Right lobe of liver (tissue), 6 donors: ENCODE measurements around the gene COL23A1. TPM values are rescaled to one million over a fixed set of nuclear protein-coding genes. Genes with fewer than 3 reads are reported as not detected.

Experiments used
- ATAC-seq, 4 donors: fragments of 200-7000 bp; cut with Tn5 transposase; one replicate each; pipeline ENCODE4 v1.9.1; 2020; ENCODE audit warnings: mild to moderate bottlenecking in 4 of 4, moderate library complexity in 4 of 4
- DNase-seq, 3 donors: peaks; one replicate each; pipeline ENCODE4 v3.0.0-alpha.2; 2020
- H3K27ac ChIP-seq, 3 donors: fragments of 200-600 bp; one replicate each; pipeline ENCODE4 v1.8.0; 2022
- H3K27me3 ChIP-seq, 2 donors: fragments of 200-600 bp; one replicate each; pipeline ENCODE4 v1.8.0; 2022
- H3K36me3 ChIP-seq, 4 donors: fragments of 200-600 bp; sonication (generic) in 1 of 4; one replicate each; pipeline versions ENCODE4 v1.5.1 to v1.8.0; 2017 to 2022; ENCODE audit warnings: control low read depth in 1 of 4
- H3K4me1 ChIP-seq, 4 donors: fragments of 200-600 bp; sonication (generic) in 1 of 4; one replicate each; pipeline versions ENCODE4 v1.5.1 to v1.8.0; 2017 to 2022; ENCODE audit warnings: control low read depth in 1 of 4
- H3K4me3 ChIP-seq, 3 donors: fragments of 200-600 bp; one replicate each; pipeline ENCODE4 v1.8.0; 2022
- H3K9me3 ChIP-seq, 4 donors: fragments of 200-600 bp; sonication (generic) in 1 of 4; one replicate each; pipeline versions ENCODE4 v1.5.1 to v1.8.0; 2017 to 2022; ENCODE audit warnings: control low read depth in 1 of 4
- CTCF ChIP-seq, 4 donors: fragments of 200-600 bp in 3 of 4; fragments of 450-650 bp in 1 of 4; IDR thresholded peaks; one replicate each; pipeline versions ENCODE4 v1.5.1 to v1.8.0; 2016 to 2022; ENCODE audit warnings: antibody characterized with exemption in 4 of 4, mild to moderate bottlenecking in 2 of 4
- POLR2A ChIP-seq: fragments of 450-650 bp; IDR thresholded peaks from one replicate; pipeline ENCODE4 v1.6.1; 2017; ENCODE audit warnings: antibody characterized with exemption, mild to moderate bottlenecking
- WGBS: methylation state at CpG from one replicate; pipeline ENCODE4 v1.1.6; 2018; ENCODE audit warnings: low coverage, low lambda C conversion rate; ENCODE audit not compliant: insufficient coverage; ENCODE audit errors: missing lambda C conversion rate; 5-methylcytosine and 5-hydroxymethylcytosine counted together
- intact Hi-C, 2 donors: fragments of 100-400 bp; cut with DNase I; formaldehyde crosslinking; loops; one replicate each; pipeline versions ENCODE4 v1.11.2 to v1.14.1; 2022
- total RNA-seq, 6 experiments: library from RNA; depleted of rRNA in 2 of 6; stranded (reverse); fragments of >200 nt in 2 of 6; fragmentation: NEBNext Ultra II Directional in 3 of 6; extraction: Animal tissue kit (Norgen Biotek cat#: 25700) in 3 of 6; gene quantifications; one replicate each; pipeline versions ENCODE4 v1.1.0 to v1.2.4, GENCODE V29; 2016 to 2023
- donor health status: DM: no; HTN: yes; CAD: no.
- donor health status: DM: no; HTN: no; CAD: no.
- donor health status: DM: no; HTN: no; CAD: no.
- donor health status: DM: no; HTN: yes; CAD: no.
- donor health status: DM: no; HTN: yes; CAD: no.

Gene COL23A1
- total RNA-seq, 6 experiments from 2014 or later, result 0.25 to 1.2 (median 0.50) TPM

GRCh38 chr5:178247481-178248456, 342.4 kb downstream of the COL23A1 start:
- DNase-seq (no peak), ATAC-seq (no peak)
- no peaks in the 10 kb centered on the region for H3K36me3 ChIP-seq
- no peak overlapping the region for H3K27ac ChIP-seq
- H3K4me1 ChIP-seq, result peaks cover 0 to 10% (median 3%) of the 10 kb centered on the region in 4 donors
- TF ChIP-seq POLR2A (no peak), CTCF (IDR thresholded peaks at IDR 0.05) (no peak)
- no peaks in the 10 kb centered on the region for H3K9me3 ChIP-seq
- no peak overlapping the region for H3K4me3 ChIP-seq
- 85% methylated on average over 4 of the region's 24 CpGs for whole genome bisulfite sequencing
- no peaks in the 10 kb centered on the region for H3K27me3 ChIP-seq
- intact Hi-C loops, result no loop called here

GRCh38 chr5:178246624-178247279, 343.4 kb downstream of the COL23A1 start:
- H3K9me3 ChIP-seq, result no peaks in the 10 kb centered on the region
- H3K4me3 ChIP-seq, result no peak overlapping the region
- intact Hi-C loops, result no loop called here
- WGBS, result 85% methylated on average over 10 of the region's 15 CpGs
- H3K36me3 ChIP-seq, result no peaks in the 10 kb centered on the region
- TF ChIP-seq POLR2A (no peak), CTCF (IDR thresholded peaks at IDR 0.05) (no peak)
- H3K27ac ChIP-seq, result no peak overlapping the region
- ATAC-seq (no peak), DNase-seq (no peak)
- peaks cover 0 to 10% (median 3%) of the 10 kb centered on the region in 4 donors for H3K4me1 ChIP-seq
- H3K27me3 ChIP-seq, result no peaks in the 10 kb centered on the region

GRCh38 chr5:178245389-178245788, 344.8 kb downstream of the COL23A1 start:
- intact Hi-C loops, result no loop called here
- no peak for TF ChIP-seq POLR2A
- peaks cover 0 to 13% (median 5%) of the 10 kb centered on the region in 4 donors for H3K4me1 ChIP-seq
- no peak overlapping the region for H3K27ac ChIP-seq
- 67% methylated on average over 2 of the region's 2 CpGs for WGBS
- H3K9me3 ChIP-seq, result no peaks in the 10 kb centered on the region
- ATAC-seq (no peak), DNase-seq (no peak)
- no peaks in the 10 kb centered on the region for H3K27me3 ChIP-seq
- no peak overlapping the region for H3K4me3 ChIP-seq
- H3K36me3 ChIP-seq, result no peaks in the 10 kb centered on the region

- DNase-seq, result no peak
- no peaks in the 10 kb centered on the region for H3K27me3 ChIP-seq
- H3K9me3 ChIP-seq, result no peaks in the 10 kb centered on the region
- TF ChIP-seq CTCF (IDR thresholded peaks at IDR 0.05), result no peak
- TF ChIP-seq POLR2A, result no peak
- ATAC-seq, result no peak
- no peaks in the 10 kb centered on the region for H3K36me3 ChIP-seq
- intact Hi-C loops, result no loop called here
- peaks cover 0 to 17% (median 7%) of the 10 kb centered on the region in 4 donors for H3K4me1 ChIP-seq
- H3K27ac ChIP-seq, result no peak overlapping the region
- H3K4me3 ChIP-seq, result no peak overlapping the region
- WGBS, result no CpG with 5 or more reads among the region's 2 CpGs
These were observed 345.6 kb downstream of the COL23A1 start for GRCh38 chr5:178244576-178244975.

GRCh38 chr5:178242416-178242815, 347.8 kb downstream of the COL23A1 start:
- intact Hi-C loops, result no loop called here
- H3K36me3 ChIP-seq, result no peaks in the 10 kb centered on the region
- peaks cover 0 to 31% (median 20%) of the 10 kb centered on the region in 4 donors for H3K4me1 ChIP-seq
- no peaks in the 10 kb centered on the region for H3K9me3 ChIP-seq
- TF ChIP-seq POLR2A (no peak), CTCF (IDR thresholded peaks at IDR 0.05) (no peak)
- ATAC-seq (no peak), DNase-seq (peak in 1 of 3 donors; percentile 37)
- no peaks in the 10 kb centered on the region for H3K27me3 ChIP-seq
- H3K4me3 ChIP-seq, result no peak overlapping the region
- no peak overlapping the region for H3K27ac ChIP-seq
- WGBS, result 78% methylated on average over 7 of the region's 10 CpGs
